Lower lobe of right lung (tissue), 2 donors: Measurements from ENCODE around the gene NUDT2. TPM values are rescaled to one million over a fixed set of nuclear protein-coding genes. Genes with fewer than 3 reads are reported as not detected.
"Not testable (repeated sequence)": the region's sequence is repeated elsewhere in the genome, so short reads cannot be mapped to it uniquely, and the experiment has no call there.

Experiments used
- ATAC-seq, 2 donors: fragments of 200-7000 bp; cut with Tn5 transposase; one replicate each; pipeline ENCODE4 v1.9.1; 2020 to 2022; ENCODE audit warnings: mild to moderate bottlenecking in 2 of 2, moderate library complexity in 2 of 2
- DNase-seq: peaks from one replicate; pipeline ENCODE4 v3.0.0-alpha.2; 2020
- H3K27ac ChIP-seq: fragments of 200-600 bp; one replicate; pipeline ENCODE4 v1.8.0; 2022
- H3K27me3 ChIP-seq: fragments of 200-600 bp; one replicate; pipeline ENCODE4 v1.8.0; 2022; ENCODE audit warnings: low read depth
- H3K36me3 ChIP-seq: fragments of 200-600 bp; one replicate; pipeline ENCODE4 v1.8.0; 2022; ENCODE audit warnings: mild to moderate bottlenecking
- H3K4me1 ChIP-seq: fragments of 200-600 bp; one replicate; pipeline ENCODE4 v1.8.0; 2022
- H3K4me3 ChIP-seq: fragments of 200-600 bp; one replicate; pipeline ENCODE4 v1.8.0; 2022; ENCODE audit warnings: mild to moderate bottlenecking
- H3K9me3 ChIP-seq: fragments of 200-600 bp; one replicate; pipeline ENCODE4 v1.8.0; 2022
- intact Hi-C: fragments of 100-400 bp; cut with DNase I; formaldehyde crosslinking; loops from one replicate; pipeline ENCODE4 v1.11.0; 2022
- total RNA-seq: library from RNA; stranded (reverse); fragmentation: NEBNext Ultra II Directional; extraction: Animal tissue kit (Norgen Biotek cat#: 25700); gene quantifications from one replicate; pipeline ENCODE4 v1.2.1, GENCODE V29; 2021
- TF ChIP-seq, protein P1 (sequence below): fragments of 200-600 bp; IDR thresholded peaks from one replicate; pipeline ENCODE4 v1.8.0; 2022; ENCODE audit warnings: antibody characterized with exemption, mild to moderate bottlenecking
- donor health status: DM: no; HTN: yes; CAD: no; lungs with severe emphysema.

The NUDT2 gene
- total RNA-seq, 1 donor from 2014 or later, result 13.5 TPM

DNA sequence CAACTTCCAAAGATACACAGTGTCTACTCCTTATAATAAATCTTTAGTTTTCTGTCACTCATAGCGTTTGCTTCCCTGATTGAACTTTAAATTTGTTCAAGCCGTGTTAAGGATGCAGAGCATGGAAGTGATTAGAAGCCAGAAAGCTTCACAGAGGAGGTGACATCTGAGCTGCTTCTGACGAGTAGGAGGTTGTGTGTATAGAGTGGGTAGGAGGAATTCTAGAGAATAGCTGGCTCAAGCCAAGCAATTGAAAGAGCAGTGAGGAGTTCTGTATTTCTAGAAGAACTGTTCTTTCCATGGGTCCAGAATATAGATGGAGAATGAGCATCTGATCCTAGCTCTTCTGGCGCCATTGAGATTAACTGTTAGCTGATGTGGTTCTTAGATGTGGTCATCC is 6.0 kb downstream of the NUDT2 start:
- Histone ChIP-seq H3K4me1 (peaks cover 2% of the 10 kb centered on the region), H3K36me3 (peaks cover 29% of the 10 kb centered on the region), H3K4me3 (no peak overlapping the region), H3K27ac (no peak overlapping the region), H3K9me3 (no peaks in the 10 kb centered on the region), H3K27me3 (no peaks in the 10 kb centered on the region)
- TF ChIP-seq, protein P1, sequence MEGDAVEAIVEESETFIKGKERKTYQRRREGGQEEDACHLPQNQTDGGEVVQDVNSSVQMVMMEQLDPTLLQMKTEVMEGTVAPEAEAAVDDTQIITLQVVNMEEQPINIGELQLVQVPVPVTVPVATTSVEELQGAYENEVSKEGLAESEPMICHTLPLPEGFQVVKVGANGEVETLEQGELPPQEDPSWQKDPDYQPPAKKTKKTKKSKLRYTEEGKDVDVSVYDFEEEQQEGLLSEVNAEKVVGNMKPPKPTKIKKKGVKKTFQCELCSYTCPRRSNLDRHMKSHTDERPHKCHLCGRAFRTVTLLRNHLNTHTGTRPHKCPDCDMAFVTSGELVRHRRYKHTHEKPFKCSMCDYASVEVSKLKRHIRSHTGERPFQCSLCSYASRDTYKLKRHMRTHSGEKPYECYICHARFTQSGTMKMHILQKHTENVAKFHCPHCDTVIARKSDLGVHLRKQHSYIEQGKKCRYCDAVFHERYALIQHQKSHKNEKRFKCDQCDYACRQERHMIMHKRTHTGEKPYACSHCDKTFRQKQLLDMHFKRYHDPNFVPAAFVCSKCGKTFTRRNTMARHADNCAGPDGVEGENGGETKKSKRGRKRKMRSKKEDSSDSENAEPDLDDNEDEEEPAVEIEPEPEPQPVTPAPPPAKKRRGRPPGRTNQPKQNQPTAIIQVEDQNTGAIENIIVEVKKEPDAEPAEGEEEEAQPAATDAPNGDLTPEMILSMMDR, result no peak
- intact Hi-C loops, result no loop called here
- no peak for ATAC-seq
- DNase-seq, result no peak

DNA sequence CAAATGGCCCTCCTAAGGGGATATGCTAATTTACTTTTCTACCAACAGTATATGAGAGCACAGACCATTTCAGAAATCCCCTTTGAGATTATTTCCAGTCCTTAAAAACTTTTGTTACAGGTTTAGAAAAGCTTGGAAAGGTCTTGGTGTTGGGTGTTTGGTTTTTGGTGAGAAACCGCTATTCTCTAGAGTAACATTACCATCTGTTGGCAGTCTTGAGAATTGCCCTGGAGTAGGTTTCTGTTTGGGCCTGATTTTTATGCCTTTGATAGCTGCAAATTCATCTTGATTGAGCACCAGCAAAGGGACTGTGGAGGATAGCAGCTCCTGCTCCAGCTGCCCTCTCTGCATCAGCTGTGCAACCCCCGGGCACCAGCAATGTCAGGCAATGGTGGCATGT is 8.0 kb downstream of the NUDT2 start:
- intact Hi-C loops, result no loop called here
- TF ChIP-seq, protein P1, result no peak
- Histone ChIP-seq H3K4me1 (no peaks in the 10 kb centered on the region), H3K4me3 (no peak overlapping the region), H3K9me3 (no peaks in the 10 kb centered on the region), H3K27ac (no peak overlapping the region), H3K36me3 (peaks cover 49% of the 10 kb centered on the region), H3K27me3 (no peaks in the 10 kb centered on the region)
- DNase-seq (no peak), ATAC-seq (no peak)

DNA sequence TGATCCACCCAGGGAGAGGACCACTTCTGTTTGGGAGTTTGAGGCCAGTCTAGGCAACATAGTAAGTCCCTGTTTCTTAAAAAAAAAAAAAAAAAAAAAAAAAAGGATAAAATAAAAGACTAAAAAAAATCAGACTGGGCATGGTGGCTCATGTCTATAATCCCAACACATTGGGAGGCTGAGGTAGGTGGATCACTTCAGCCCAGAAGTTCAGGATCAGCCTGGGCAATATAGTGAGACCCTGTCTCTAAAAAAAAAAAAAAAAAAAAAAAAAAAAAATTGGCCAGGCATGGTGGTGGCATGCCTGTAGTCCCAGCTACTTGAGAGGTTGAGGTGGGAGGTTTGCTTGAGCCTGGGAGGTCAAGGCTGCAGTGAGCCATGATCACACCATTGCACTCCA is 8.7 kb downstream of the NUDT2 start:
- intact Hi-C loops, DNase-seq, H3K9me3 ChIP-seq, H3K4me3 ChIP-seq, ATAC-seq, H3K4me1 ChIP-seq, H3K27me3 ChIP-seq, H3K27ac ChIP-seq: not testable (repeated sequence)
- H3K36me3 ChIP-seq, result peaks cover 52% of the 10 kb centered on the region

DNA sequence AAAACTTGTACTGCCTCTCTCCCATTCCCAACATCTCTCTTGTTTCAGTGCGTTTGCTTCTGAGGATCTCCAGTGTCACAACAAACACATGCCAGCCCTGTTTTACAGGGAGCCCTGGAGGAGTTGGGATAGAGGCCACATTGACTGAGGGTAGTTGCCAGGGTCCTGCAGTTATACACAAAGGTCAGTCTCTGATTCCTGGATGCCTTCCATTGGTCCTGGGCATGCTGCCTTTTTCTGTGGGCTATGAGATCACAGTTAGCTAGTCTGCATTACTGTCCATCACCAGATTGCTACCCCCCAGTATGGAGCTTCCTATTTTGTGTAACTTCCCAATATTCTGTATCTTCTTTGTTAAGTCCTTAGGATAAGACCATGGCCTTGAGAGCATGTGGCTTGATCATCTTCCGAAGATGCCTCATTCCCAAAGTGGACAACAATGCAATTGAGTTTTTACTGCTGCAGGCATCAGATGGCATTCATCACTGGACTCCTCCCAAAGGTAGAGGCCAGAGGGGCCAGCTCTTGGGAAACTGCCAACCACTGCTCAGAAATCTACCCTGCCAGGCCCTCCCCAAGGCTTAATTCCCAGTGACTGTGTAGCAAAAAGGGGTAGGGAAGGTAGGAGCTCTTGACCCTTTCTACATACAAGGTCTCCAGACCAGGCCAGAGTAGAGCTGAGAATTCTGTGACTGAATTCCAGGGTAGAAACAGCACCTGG is 9.5 kb downstream of the NUDT2 start:
- Histone ChIP-seq H3K27me3 (no peaks in the 10 kb centered on the region), H3K27ac (no peak overlapping the region), H3K4me1 (peaks cover 8% of the 10 kb centered on the region), H3K9me3 (no peaks in the 10 kb centered on the region), H3K4me3 (no peak overlapping the region), H3K36me3 (peaks cover 59% of the 10 kb centered on the region)
- TF ChIP-seq, protein P1, result no peak
- intact Hi-C loops, result no loop called here
- no peak for DNase-seq
- no peak for ATAC-seq

DNA sequence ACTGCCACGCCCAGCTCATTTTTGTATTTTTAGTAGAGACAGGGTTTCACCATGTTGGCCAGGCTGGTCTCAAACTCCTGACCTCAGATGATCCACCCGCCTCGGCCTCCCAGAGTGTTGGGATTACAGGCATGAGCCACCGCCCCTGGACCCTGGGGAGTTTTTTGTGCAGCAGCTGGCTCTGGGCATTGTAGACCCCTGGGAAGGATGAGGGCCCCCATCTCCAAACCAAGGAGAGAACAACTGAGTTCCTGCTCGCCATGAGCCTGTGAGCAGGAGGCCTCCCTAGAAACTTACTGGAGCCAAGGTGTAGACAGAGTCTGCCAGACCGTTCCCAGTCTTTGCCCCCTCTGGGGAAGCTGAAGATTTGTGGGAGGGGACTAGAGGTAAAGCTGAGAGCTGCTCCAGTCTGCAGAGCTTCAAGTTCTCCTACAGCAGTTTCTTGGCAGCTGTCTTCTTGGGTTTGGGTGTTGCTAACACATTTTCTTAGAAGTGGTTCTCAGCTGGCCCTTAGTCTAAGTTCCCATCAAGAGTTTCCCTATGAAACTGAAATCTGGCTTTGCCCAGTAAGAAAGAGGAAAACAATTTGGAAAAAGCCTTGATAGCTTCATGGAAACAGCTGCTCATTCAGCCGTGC is 12.4 kb downstream of the NUDT2 start:
- Histone ChIP-seq H3K4me1 (peaks cover 8% of the 10 kb centered on the region), H3K27ac (no peak overlapping the region), H3K36me3 (peaks cover 55% of the 10 kb centered on the region), H3K27me3 (no peaks in the 10 kb centered on the region), H3K9me3 (no peaks in the 10 kb centered on the region), H3K4me3 (no peak overlapping the region)
- ATAC-seq (no peak), DNase-seq (no peak)
- intact Hi-C loops, result no loop called here
- TF ChIP-seq, protein P1, result no peak

- H3K27ac ChIP-seq, result no peak overlapping the region
- H3K36me3 ChIP-seq, result peaks cover 55% of the 10 kb centered on the region
- peaks cover 8% of the 10 kb centered on the region for H3K4me1 ChIP-seq
- intact Hi-C loops, result no loop called here
- ATAC-seq, result peak; percentile 60 to 62
- H3K9me3 ChIP-seq, result no peaks in the 10 kb centered on the region
- DNase-seq, result no peak
- H3K4me3 ChIP-seq, result no peak overlapping the region
- TF ChIP-seq, protein P1, result no peak
- no peaks in the 10 kb centered on the region for H3K27me3 ChIP-seq
Observed at GRCh38 chr9:34343090-34343489, 13.7 kb downstream of the NUDT2 start.
